GM18861 (cell line): Measurements from ENCODE around the gene RRN3.
A peak's percentile ranks its signal among the peaks of the same experiment; 100 is the strongest.
"Not testable (repeated sequence)": the region's sequence is repeated elsewhere in the genome, so short reads cannot be mapped to it uniquely, and the experiment has no call there.

Source experiments
- ATAC-seq: cut with Tn5 transposase; IDR thresholded peaks from one replicate; pipeline ENCODE4 v1.9.1; 2021; ENCODE audit not compliant: unreplicated experiment

RRN3 gene, protein sequence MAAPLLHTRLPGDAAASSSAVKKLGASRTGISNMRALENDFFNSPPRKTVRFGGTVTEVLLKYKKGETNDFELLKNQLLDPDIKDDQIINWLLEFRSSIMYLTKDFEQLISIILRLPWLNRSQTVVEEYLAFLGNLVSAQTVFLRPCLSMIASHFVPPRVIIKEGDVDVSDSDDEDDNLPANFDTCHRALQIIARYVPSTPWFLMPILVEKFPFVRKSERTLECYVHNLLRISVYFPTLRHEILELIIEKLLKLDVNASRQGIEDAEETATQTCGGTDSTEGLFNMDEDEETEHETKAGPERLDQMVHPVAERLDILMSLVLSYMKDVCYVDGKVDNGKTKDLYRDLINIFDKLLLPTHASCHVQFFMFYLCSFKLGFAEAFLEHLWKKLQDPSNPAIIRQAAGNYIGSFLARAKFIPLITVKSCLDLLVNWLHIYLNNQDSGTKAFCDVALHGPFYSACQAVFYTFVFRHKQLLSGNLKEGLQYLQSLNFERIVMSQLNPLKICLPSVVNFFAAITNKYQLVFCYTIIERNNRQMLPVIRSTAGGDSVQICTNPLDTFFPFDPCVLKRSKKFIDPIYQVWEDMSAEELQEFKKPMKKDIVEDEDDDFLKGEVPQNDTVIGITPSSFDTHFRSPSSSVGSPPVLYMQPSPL

DNA sequence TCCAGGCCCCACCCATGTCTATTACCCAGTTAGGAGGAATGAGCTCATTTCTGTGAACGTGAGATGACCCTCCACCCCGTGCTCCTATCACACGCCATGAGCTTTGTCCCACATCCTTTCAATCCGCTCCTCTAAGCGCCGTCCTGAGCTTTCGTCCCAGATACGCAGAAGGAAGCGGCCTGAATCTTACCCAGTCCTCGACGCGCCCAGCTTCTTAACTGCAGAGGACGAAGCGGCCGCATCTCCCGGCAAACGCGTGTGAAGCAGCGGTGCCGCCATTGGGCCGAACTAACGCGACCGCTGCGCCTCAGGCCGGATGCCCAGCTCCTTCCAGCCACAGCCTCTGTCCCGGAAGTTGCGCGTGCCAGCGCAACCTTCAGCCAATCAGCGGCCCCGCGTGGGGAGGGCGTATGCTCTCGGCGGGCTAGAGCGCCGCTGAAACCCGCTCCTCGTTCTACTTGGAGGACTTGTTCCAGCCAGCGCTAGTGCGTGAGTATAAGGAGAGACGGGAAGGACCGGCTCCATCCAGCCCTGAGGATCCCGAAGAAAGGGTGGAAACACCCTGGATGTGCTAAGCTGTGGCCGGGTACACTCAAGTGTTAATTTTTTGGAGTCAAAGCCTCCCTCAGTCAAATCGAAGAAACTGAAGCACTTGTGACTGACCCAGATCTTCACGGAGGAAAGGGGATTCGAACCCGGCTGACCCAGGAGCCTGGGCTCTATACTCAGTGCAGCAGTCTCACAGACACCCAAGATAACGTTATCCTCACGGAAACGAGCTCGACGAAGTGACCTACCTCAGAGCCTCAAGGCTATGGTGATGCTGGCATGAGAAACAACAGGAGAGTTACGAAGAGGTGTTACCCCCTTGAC is at the start of gene RRN3:
Gene RRN3, minus strand, starts transcription at position 318 of the 873 bp plus-strand sequence. Its CDS starts 39 bp downstream, at position 279.
- ATAC-seq: peak; percentile 97

DNA sequence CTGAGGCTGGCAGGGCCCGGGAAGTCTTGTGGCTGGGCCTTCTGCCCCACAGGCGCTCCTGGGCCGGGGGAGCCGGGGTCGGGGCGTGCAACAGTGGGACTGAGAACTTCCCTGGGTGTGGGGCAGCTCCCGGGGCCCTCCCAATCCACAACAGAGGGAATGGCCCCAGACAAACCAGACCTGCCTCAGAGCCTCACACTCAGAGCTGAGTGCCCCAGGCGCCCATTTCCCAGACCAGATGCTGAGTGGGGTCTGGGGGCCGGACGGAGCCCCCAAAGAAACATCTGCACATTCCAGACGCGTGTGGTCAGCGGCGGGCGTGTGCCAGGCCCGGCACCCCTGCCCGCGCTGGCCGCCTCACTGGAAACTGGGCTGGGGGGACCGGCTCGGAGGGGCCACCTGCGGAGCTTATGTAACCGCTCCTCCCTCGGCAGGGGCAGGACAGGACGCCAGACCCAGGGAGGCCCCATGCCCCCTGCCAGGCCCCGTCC is 49.6 kb upstream of the RRN3 start:
- ATAC-seq: not testable (repeated sequence)

GRCh38 chr16:15142891-15143600 is 49.0 kb upstream of the RRN3 start:
- not testable (repeated sequence) for ATAC-seq

GRCh38 chr16:15142107-15142890 is 48.2 kb upstream of the RRN3 start:
- ATAC-seq: not testable (repeated sequence)

GRCh38 chr16:15141586-15141985 is 47.5 kb upstream of the RRN3 start:
- ATAC-seq: no peak

DNA sequence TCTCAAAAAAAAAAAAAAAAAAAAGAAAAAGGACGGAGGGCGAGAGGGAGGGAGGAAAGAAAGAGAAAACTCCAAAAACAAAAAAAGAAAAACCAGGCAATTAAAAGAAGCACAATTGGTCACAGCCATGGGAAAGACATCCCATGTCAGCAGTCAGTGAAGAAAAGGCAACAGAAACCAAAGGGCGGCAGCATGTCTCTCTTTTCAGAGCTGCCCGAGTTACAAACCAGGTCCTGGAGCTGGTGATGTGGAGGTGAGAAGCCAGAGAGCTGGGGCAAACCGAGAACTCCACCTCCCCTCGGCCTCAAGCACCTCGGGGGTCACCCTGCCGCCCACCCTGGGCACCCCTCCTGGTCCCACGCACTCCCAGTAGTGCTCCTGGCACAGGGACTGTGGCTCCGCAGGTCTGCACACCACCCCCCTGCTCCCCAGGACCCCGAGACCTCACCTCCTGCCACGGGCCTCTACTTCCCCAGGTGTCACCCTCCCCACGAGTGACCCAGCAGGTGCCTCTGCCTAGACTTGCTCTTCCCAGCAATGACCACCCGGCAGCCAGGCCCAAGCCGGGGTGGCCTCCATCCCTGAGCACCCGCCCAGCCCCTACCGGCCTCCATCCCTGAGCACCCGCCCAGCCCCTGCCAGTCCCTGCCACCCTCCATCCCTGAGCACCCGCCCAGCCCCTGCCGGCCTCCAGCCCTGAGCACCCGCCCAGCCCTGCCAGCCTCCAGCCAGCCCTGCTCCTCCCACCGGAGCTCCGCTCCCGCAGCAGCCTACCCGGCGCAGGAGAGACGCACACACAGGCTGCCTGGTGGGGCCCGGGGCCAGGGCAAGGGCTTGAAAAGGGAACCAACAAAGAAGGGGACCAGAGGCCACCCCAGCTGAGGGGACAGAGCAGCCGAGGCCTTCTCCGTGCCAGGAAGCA is 46.6 kb upstream of the RRN3 start:
- not testable (repeated sequence) for ATAC-seq

GRCh38 chr16:15137514-15137913 is 43.4 kb upstream of the RRN3 start:
- not testable (repeated sequence) for ATAC-seq

- ATAC-seq: not testable (repeated sequence)
These were observed 41.6 kb upstream of the RRN3 start for GRCh38 chr16:15135483-15136360.

DNA sequence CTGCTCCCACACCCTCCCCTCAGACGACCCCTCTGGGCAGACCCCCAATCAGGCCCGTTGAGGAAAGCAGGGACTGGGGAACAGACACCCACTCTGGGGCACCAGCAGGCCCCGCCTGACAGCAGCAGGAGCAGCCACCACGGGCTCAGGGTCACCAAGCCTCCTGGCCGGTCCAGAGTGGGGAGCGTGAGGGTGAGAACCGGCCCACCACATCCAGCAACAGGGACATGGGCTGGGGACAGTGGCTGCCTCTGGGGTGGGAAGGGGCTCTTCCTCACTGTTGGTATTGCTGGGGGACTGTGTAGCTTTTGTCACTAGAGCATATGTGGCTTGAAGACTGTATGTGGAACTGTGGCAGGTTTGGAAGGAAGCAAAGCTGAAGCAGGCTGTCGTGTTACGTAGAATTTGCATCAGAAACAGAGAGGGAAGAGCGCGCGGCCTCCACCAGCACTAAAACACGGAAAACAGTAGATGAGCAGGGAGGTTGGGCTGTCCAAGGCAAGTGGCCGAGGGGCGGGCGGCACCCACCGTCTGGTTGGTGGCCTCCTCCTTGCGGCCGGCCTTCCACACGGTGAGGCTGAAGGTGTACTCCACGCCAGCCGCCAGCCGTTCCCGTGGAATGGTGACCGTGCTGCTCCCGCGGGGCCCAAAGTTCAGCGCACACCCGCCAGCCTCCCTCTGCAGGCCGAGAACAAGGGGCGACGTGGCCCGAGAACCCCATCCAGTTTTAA is 40.8 kb upstream of the RRN3 start:
- ATAC-seq: not testable (repeated sequence)

DNA sequence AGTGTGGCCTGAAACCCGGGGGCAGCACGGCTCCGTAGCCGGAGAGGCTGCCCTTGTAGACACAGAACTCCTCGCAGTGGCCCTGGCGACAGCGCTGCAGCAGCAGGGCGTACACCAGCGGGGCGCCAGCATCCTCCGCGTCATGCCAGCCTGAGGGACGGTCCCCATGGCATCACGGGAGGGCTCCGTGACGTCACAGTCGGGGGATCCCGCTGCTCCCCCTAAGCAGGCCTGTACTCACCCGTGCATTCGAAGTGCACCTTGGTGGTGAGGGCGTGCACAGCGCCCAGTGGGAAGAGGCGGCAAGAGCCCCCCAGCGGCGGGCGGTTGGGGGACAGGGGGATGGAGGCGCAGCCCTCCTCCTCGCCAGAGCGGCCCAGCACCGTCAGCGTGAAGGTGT is 39.5 kb upstream of the RRN3 start:
- ATAC-seq: not testable (repeated sequence)

DNA sequence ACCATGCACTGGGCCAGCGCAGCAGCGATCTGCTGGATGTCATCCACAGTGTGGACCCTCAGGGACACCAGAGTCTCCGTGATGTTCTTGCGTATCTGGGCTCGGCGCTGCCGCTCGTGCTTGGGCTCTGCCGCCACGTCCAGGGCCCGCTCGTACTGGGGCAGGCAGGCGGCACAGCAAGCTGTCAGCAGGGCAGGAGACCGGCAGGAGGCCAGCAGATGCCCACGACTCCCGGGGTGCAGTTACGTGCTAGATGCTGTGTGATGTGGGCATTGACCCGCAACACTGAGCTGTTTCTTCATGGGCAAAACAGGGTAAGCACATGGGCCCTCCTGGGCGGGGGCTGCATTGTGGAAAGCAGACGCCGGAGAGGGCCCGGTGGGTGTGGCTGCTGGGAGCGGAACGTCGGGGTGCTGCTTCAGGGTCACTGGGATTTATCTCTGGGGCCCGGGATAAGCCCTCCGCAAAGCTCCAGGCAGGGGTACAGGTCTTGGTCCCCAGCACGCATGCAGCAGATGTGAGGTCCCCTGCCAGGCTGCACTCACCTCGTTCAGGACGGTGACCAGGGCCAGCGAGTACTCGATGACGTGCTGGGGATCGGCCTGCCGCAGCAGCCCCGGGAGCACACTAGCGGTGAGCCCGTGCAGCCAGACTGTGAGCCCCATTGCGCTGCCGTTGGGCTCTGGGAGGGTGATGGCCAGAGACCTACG is 38.8 kb upstream of the RRN3 start:
- ATAC-seq: not testable (repeated sequence)

GRCh38 chr16:15130943-15131700 is 37.0 kb upstream of the RRN3 start:
- not testable (repeated sequence) for ATAC-seq

- ATAC-seq: not testable (repeated sequence)
These were observed 36.3 kb upstream of the RRN3 start for GRCh38 chr16:15130256-15130932.

- not testable (repeated sequence) for ATAC-seq
These were observed 33.8 kb upstream of the RRN3 start for GRCh38 chr16:15127641-15128425.
